Fibroblast of gingiva (primary cell): ENCODE results near the gene RHOT2.

Source experiments
- DNase-seq: peaks from one replicate; pipeline ENCODE4 v3.0.0-alpha.2; 2011; ENCODE audit warnings: low read depth

The RHOT2 gene

DNA sequence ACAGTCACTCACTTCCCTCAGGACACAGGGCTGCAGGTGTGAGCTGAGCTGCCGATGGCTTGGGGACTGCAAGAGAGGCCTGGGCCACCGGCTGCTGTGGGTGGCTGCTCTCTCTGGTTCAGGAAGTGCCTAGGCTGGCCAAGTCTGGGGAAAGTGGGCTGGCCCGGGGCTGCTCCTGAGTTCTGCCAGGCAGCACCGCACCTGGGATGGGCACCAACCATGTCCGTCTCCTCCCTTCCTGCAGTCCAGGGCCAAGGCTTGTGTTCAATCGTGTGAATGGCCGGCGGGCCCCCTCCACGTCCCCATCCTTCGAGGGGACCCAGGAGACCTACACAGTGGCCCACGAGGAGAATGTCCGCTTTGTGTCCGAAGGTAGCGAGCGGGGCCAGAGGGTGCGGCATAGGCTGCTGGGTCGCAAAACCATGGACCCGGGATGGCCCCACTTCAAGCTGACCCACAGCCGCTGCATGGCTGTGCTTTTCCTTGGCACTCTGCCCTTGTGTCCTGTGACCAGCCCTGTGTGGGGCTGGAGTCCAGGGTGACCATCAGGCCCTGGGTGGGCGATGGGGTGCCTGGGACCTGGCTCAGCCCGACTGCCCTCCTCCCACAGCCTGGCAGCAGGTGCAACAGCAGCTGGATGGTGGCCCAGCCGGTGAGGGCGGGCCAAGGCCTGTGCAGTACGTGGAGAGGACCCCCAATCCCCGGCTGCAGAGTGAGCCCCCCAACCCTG lies 20.6 kb upstream of the RHOT2 start:
- DNase-seq: no peak

DNA sequence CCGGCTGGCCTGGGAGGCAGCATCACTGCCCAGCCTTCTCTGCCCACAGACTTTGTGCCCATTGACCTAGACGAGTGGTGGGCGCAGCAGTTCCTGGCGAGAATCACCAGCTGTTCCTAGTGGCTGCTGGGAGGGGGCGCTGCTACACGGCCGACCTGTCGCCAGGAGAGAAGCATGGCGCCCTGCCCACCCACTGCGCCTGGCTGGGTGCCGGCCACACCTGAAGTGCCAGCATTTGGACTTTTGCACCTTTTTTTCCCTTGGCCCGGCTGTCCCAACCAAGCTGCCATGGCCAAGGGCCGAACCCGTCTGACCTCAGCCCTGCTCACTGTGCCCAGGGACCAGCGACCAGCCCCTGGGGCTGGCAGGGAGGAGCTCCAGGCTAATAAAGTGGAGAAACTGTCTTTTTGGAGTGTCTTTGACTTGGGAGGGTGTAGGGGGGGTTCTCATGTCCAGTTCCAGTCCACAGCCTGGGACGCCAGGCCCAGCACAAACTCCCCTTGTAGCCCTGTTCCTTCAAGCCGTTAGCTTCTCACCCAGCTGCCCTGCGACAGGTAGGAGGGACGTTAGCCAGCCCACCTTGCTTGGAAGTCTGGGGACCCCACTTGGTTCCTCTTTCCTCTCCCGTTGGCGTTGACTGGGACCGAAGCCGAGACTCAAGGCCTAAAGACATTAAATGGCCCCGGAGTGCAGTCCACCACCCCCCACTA lies 19.7 kb upstream of the RHOT2 start:
- DNase-seq: peak; percentile 34

DNA sequence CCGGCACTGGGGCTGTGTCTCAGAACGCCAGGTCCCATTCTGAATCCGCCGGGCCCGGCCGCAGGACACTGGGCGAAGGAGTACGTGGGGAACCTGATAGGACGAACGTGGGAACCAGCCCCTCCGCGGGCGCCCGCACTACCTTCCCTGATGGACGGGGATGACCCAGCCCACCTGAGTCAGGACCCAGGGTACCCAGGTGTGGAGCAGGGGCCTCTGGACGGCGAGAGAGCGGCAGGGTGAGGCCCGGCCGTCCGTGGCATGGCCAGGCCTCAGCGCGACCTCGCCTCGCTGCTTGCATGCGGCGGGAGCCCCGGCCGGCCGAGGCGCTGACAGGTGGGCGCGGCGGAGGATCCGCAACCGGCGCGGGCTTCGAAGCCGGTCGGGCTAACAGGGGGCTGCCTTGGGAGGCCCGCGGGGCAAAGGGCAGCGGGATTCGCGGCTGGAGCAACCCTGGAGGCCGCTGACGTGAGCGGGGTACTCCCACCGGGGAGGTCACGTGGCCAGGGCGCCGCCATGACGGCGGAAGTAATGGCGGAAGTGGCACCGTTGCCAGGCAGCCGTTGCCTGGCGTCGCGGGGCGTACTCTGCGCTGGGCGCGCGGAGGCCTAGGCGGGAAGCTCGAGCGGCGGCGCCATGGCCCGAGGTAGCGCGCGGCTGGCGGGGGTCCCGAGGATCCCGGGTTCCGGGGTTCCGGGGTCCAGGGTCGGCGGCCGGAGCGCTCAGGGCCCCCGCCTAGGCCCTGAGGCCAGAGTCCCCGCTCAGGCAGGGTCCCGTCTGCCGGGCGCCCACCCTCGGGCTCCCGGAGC lies 18.9 kb upstream of the RHOT2 start, which contains the start of gene WDR90:
TSS of gene WDR90 (plus strand) at position 585 of the 809 bp plus-strand sequence. CDS start at position 637, 52 bp downstream.
- peak; percentile 91 for DNase-seq

DNA sequence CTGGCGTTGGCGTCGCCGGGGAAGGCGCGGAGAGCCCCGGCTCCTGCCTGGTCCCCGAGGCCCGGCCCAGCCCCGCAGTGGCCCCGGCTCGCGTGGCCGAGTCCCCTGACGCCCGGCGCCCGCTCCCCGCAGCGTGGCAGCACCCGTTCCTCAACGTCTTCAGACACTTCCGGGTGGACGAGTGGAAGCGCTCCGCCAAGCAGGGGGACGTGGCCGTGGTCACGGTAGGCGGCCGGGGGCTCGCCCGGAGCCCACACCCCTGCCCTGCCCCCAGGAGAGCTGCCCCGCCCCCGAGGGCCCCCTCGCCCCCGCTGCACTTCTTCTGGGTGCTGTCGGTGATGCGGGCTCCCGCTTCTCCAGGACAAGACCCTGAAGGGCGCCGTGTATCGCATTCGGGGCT lies 18.3 kb upstream of the RHOT2 start:
- no peak for DNase-seq

DNA sequence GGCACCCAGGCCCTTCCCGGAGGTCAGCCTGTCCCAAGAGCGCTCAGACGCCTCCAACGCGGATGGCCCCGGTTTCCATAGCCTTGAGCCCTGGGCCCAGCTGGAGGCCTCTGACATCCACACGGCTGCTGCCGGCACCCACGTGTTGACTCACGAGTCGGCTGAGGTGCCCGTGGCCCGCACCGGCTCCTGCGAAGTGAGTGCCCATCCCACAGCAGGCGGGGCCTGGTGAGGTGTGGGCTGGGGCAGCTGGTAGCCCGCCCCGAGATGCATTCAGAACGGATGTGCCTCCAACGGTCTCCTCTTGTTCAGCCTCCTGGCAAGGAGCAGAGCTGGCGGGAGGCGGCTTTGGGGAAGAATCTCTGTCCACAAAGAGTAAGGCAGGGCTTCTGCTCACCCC lies 16.1 kb upstream of the RHOT2 start:
- DNase-seq: no peak

DNA sequence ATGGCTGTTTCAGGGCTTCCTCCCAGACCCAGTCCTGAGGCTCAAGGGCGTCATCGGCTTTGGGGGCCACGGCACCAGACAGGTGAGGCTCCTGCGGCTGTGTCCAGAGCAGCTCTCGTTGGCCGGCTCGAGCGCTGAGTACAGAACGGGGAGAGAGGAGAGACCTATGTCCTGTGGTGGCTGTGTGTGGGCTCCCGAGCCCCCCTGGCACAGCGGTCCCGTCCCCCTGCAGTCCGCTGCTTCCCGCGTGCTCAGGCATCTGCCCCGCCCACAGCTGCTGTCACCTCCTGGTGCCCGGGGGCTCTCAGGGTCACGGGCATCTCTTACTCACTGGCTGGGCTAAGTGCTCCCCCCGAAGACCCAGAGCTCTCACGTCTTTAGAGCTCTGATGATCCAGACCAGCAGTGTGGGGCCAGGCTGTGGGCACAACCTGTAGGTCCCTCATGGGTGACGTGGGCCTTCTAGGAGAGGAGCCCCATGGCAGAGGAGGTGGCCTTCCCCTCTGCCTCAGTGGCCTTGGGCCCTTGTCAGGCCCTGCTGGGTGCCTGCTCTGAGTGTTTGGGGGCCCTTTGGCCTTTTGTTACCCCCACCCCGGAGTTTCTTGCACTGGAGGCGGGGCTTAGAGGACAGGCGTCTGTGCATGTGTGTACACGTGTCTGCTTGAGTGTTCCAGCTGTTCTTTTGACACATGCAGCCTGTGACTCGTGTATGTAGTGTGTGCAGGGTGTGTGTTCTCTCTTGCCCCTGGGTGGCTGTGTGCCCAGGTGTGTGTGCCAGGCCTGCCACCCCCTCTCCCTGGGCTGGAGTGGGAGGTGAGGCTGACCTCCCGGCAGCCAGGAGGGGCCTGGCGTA lies 15.3 kb upstream of the RHOT2 start:
- DNase-seq: no peak

DNA sequence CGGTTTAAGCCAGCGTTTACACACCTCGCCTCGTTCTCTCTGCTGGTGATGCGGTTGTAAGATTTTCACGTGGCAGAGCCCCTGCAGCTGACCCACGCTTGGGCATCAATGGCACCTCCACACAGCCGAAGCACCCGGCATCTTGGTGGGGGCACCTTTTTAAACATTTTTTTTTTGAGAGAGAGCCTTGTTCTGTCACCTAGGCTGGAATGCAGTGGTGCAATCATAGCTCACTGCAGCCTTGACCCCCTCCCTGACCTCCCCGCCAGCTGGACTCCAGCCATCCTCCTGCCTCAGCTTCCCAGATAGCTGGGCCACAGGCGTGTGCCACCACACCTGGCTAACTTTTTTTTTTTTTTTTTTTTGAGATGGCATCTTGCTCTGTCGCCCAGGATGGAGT lies 13.9 kb upstream of the RHOT2 start:
- no peak for DNase-seq

DNA sequence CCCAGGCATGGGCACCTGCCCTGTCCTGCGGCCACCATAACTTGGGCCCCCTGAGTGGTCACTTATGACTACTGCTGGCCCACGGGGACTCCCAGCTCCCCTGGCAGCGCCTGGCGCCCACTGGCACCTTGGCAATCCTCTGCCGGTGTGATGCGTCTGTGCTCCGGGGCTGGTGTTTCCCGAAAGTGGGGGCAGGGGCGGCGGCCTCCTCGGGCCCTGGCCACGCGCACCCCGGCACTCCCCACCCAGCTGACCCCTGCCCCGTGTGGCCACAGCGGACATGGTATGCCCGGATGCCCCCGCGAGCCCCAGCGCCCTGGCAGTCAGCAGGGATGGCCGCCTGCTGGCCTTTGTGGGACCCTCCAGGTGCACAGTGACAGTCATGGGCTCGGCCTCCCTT lies 10.4 kb upstream of the RHOT2 start:
- no peak for DNase-seq

DNA sequence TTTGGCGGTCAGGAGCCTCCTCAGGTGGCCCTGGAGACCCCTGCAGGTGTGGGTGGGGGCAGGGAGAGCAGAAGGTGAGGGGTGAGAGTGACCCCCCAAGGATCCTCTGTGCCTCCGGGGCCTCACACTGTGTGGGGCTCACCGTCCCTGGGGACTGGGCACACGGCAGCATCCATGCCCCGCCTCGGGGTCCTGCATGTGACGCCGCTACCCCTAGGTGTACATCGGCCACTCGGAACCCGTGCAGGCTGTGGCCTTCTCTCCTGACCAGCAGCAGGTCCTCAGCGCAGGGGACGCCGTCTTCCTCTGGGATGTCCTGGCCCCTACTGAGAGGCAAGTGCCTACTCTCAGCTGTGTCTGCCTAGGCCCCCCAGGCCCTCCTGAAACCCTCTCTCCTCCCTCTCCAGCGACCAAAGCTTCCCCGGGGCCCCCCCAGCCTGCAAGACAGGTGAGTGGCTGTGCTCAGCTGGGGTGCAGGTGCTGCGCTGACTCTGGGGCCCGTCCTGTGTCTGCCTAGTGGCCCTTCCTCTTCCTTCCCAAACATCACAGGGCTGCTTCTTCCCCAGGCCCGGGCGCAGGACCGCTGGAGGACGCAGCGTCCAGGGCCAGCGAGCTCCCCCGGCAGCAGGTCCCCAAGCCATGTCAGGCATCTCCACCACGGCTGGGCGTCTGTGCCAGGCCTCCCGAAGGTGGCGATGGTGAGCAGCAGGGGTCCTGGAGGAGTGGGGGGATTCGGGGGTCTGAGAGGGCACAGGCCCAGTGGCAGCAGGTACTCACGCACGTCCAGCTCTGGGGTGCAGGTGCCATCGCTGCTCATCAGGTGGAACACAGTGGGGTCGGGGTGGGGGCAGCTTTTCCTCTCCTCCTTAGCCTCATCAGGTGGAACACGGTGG lies 9.0 kb upstream of the RHOT2 start:
- no peak for DNase-seq

DNA sequence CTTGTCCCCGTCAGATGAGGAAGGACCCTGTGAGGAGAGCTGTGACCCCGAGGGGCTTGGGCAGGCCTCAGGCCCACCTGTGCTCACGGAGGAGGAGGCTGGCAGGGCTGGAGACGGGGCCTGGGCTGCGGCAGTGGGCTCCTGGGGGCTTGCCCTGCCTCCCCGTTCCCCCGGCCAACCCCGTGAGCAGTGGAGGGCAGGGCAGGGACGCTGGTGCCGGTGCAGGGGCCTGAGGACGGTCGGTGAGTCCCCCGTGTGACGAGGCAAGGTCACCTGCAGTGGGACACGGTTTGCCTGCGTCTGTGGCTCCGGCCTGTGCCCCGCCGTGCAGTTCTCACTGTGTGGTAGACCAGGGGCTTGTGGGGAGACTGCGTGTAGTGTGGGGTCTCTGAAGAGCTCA lies 8.3 kb upstream of the RHOT2 start:
- DNase-seq: no peak

DNA sequence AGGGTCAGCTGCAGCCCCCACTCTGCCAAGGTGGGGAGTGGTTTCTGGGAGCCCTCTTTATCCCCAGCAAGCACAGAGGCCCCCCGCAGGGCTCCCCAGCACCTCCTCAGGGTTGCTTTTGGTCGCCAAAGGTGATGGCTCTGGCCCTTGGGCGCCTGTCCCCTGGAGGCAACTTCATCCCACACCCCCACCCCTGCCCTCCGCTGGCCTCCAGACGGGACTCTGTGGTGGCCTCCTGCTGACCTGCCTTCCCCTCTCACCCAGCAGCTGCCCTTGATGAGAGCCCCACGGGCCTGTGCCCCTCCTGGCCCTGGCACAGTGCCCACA lies 7.8 kb upstream of the RHOT2 start:
- no peak for DNase-seq

DNA sequence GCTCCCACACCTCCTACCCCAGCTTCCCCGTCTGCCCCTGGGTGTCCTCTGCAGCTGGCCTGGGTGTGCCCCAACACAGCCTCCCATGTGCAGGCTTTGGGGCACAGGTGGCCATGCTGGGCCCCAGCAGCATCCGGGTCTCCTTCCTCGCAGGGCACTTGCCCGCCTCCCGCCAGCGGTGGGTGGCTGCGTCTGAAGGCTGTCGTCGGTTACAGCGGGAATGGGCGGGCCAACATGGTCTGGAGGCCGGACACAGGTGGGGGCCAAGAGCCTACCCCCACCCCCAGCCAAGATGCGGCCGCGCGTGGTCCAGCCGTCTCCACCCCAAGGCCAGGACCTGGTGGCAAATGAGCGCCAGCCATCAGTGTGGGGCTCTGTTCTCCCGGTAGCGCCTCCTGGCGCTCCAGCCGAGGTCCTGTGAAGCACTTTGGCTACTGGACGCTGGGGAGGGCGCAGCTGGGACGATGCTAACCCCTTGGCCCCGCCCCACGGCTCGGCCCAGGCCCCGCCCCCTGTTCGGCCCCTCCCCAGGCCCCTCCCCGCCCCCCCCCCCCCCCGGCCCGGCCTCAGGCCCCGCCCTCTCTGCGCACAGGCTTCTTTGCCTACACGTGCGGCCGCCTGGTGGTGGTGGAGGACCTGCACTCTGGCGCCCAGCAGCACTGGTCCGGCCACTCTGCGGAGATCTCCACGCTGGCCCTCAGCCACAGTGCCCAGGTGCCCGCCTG lies 7.3 kb upstream of the RHOT2 start:
- peak; percentile 82 for DNase-seq

DNA sequence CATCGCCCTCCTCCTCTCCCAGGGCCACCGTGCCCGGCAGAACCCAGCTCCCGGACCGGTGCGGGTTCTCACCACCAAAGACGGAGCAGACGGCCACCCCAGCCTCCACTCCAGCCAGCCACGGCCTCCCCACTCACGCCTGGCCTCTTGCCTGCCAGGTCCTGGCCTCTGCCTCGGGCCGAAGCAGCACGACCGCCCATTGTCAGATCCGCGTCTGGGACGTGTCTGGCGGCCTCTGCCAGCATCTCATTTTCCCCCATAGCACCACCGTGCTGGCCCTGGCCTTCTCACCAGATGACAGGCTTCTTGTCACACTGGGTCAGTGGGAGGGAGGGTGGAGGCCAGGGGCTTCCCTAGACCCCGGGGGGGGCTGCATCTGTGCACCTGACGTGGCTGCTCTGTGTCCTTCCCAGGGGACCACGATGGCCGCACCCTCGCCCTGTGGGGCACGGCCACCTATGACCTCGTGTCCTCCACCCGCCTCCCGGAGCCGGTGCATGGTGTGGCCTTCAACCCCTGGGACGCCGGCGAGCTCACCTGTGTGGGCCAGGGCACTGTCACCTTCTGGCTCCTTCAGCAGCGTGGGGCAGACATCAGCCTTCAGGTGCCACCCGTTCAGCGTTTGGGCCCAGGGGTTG lies 6.6 kb upstream of the RHOT2 start:
- DNase-seq: no peak

DNA sequence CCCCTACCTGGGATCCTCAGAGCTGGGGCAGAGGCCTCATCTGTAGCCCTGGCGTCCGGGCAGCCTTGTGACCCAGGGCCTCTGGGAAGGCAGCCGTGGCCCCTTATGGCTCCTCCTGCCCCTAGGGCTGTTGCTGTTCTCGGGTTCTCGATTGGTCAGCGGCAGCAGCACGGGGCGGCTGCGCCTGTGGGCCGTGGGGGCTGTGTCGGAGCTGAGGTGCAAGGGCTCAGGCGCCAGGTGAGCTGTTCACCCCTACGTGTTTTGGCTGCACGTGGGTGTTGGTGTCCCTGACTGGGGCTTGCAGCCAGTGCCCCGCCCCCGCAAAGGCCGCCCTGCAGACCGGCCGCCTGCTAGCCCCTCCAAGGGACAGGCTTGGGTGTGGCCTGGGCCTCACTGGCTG lies 5.8 kb upstream of the RHOT2 start:
- DNase-seq: no peak

DNA sequence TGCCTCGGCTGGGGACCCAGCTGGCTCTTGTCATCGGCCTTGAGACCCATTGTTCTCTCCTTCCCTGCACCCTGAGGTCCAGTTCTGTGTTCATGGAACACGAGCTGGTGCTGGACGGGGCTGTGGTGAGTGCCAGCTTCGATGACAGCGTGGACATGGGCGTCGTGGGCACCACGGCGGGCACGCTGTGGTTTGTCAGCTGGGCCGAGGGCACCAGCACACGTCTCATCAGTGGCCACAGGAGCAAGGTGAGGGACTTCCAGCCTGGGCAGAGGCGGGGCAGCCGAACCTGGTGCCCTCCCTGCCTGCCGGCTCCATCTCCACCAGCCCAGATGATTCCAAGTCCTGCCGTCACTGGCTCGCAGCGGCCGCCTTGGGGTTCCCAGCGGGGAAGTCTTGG lies 5.3 kb upstream of the RHOT2 start:
- DNase-seq: no peak

DNA sequence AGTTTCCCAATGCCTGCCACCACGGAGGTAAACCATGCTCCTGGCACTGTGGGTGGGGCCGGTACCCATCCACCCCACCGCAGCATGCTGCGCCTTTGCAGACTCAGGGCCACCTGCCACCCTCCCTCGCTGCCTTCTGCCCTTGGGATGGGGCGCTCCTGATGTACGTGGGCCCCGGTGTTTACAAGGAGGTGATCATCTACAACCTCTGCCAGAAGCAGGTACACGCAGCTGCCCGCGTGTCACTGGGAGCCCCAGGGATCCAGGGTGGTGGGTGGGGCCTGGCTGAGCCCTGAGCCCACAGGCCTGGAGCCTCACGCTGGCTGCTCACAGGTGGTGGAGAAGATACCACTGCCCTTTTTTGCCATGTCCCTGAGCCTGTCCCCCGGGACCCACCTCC lies 1.4 kb upstream of the RHOT2 start:
- DNase-seq: no peak

DNA sequence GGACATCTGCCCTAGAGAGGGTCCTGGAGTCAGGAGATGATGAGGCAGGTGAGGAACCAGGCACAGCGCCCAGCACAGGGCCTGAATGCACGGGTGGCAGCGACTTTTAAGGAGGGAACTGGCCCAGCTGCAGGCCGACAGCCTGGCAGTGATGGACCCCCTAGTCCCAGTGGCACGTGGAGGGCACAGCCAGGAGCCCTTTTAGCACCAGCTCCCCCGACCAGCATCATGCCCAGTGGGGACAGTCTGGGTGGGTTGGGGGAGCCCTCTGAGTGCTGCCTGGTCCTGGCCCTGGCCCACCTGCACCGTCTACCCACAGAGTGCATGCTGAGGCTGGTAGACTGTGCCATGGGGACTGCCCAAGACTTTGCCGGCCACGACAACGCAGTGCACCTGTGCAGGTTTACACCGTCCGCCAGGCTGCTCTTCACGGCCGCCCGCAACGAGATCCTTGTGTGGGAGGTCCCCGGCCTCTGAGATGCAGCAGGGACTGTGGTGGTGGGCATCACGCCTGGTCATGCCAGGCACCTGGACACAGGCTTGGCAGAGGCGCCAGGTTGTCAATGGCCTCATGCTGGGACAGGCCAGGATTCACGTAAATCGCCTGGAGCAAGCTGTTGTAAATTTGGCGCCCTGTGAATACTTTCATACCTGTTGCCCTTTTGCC lies 686 bp upstream of the RHOT2 start:
- DNase-seq: no peak

DNA sequence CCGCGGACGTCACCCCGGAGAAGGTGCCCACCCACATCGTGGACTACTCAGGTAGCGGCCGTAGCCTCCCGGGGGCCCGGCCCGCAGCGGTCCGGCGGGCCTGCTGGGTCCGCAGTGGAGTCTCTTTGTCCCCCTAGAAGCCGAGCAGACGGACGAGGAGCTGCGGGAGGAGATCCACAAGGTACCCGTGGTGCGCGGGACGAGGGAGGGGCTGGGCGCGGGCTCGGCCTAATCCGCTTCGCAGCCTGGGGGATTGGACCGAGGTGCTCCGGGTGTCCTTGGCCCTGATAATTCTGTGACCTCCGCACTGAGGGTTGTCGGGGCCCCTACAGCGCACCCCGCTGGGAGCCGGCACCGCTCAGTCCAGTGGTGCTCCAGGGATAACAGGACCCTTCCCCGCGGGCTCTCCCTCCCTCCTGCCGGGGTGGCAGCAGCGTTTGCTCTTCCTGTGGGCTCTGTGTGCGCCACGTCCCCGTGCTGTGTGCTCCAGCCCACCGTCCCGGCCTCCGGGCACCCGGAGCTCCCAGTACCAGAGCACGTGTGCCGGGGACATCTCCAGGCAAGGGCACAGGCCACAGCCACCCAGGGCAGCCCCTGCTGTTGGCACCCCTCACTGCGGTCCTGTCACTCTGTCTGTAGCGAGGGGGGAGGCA lies 713 bp downstream of the RHOT2 start:
- DNase-seq: no peak

DNA sequence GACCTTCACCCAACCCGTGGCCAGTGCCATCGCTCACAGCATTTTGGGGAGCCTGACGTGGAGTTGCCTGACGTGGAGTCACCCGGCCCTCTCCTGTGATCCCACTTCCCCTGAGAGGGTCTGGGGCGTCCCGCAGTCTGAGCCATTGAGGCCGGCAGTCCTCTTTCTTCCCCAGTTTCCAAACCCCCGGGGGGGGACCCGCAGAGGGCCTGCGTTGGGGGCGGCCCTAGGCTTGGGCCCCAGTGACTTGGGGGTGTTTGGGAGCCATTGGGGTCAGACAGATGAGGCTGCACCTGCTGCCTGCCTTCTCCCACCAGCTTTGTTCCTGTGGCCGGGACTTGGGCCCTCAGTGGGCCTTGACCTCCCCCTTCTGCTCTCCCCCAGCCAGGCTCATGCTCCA lies 1.7 kb downstream of the RHOT2 start:
- no peak for DNase-seq
